ENCODE measurements around the gene RCVRN. TPM values are rescaled to one million over a fixed set of nuclear protein-coding genes. Genes with fewer than 3 reads are reported as not detected.

Gene RCVRN
- polyA plus RNA-seq, 1 of the 3 experiments (the other 2 are of a cell fraction) = not detected

DNA sequence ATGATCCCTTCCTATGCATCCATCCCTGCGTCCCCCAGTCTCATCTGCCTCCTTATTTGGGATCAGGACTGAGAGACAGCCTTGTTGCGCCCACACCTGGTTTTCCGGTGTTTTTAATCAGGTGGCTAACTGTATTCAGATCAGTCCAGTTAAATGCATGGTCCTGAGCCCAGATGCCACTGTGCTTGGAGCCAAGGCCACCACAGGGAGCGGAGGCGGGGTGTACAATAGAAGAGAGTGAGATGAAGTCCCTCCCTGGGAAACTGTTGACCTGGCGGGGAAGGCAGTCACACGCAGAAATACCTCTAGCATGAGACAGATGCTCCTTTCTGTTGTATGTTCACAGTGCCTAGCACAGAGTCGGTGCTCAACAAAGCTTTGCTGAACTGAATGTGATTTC, 6.3 kb downstream of the RCVRN start (continued):
- TF ChIP-seq POLR2AphosphoS5 (IDR thresholded peaks at IDR 0.05; ENCODE audit: low read depth, low read length) = no peak
- TF ChIP-seq GABPA (IDR thresholded peaks at IDR 0.05; ENCODE audit: low read depth) = no peak
- no peak for TF ChIP-seq IRF3 (IDR thresholded peaks at IDR 0.05; ENCODE audit: low read depth, low read length)
- no peak for TF ChIP-seq NFIC (IDR thresholded peaks at IDR 0.05; ENCODE audit: borderline replicate concordance)
- no peak for TF ChIP-seq JUND (IDR thresholded peaks at IDR 0.05)
- TF ChIP-seq TEAD4 (IDR thresholded peaks at IDR 0.05; ENCODE audit: borderline replicate concordance, insufficient read depth) = no peak

DNA sequence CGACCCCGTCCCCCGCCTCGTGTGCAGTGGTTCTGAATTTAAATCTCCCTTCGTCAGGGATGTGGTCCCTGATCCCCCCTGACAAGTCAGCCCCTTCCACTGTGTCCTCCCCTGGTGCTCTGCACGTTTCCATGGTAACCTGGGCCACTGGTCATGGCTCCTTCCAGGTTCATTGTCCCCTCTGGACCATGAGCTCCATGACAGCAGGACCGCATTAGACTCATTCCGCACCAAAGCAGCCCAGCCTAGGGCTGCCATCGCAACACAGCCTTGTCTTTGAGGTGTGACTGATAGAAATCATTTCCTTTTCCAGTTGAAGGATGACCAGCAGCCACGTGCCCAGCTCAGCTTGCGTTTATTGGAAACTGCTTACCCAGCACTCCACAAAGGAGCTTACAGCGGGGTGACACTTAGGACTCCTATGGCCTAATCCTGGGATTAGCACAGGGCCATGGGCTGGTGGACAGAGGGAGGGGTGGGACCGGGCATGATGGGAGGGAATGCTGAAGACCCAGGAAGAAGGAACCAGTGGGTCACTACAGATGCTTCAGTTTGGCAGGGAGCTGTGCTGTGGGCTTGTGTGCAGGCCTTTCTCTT, 7.6 kb downstream of the RCVRN start:
- no peaks in the 10 kb centered on the region for H3K9me3 ChIP-seq
- TF ChIP-seq GATA2 (CRISPR knock-in tag; IDR thresholded peaks at IDR 0.05) (no peak), CTCF (IDR thresholded peaks at IDR 0.05) (no peak), IRF3 (IDR thresholded peaks at IDR 0.05; ENCODE audit: low read depth, low read length) (no peak), FOSL2 (IDR thresholded peaks at IDR 0.05; ENCODE audit: borderline replicate concordance, low read depth) (no peak), TEAD4 (IDR thresholded peaks at IDR 0.05; ENCODE audit: borderline replicate concordance, insufficient read depth) (no peak), TAF1 (IDR thresholded peaks at IDR 0.05; ENCODE audit: borderline replicate concordance, low read depth, low read length) (no peak), RXRA (IDR thresholded peaks at IDR 0.05; ENCODE audit: borderline replicate concordance, low read depth) (no peak)
- TF ChIP-seq, protein P1, sequence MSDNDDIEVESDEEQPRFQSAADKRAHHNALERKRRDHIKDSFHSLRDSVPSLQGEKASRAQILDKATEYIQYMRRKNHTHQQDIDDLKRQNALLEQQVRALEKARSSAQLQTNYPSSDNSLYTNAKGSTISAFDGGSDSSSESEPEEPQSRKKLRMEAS (IDR thresholded peaks at IDR 0.05; ENCODE audit: low read depth) = no peak
- TF ChIP-seq, protein P2, sequence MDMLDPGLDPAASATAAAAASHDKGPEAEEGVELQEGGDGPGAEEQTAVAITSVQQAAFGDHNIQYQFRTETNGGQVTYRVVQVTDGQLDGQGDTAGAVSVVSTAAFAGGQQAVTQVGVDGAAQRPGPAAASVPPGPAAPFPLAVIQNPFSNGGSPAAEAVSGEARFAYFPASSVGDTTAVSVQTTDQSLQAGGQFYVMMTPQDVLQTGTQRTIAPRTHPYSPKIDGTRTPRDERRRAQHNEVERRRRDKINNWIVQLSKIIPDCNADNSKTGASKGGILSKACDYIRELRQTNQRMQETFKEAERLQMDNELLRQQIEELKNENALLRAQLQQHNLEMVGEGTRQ (IDR thresholded peaks at IDR 0.05; ENCODE audit: borderline replicate concordance, low read depth, low read length) = no peak
- WGBS (ENCODE audit: low lambda C conversion rate) = 21% methylated on average over 13 of the region's 13 CpGs

More for the DNA sequence above, 7.6 kb downstream of the RCVRN start:
- DNase-seq = no peak
- Histone ChIP-seq H2AFZ (ENCODE audit: low read depth) (no peak overlapping the region), H3K36me3 (replicated peaks in 1 of 2; ENCODE audit: control insufficient read depth in 1 of 2, insufficient read depth in 2 of 2, low read length in 1 of 2) (no peaks in the 10 kb centered on the region), H4K20me1 (ENCODE audit: insufficient read depth) (no peaks in the 10 kb centered on the region), H3K4me2 (no peak overlapping the region), H3K9ac (no peak overlapping the region), H3K9me2 (no peaks in the 10 kb centered on the region), H3K27me3 (ENCODE audit: insufficient read depth) (peaks cover 16% of the 10 kb centered on the region; the same call in 1 of the 2 replicates), H3F3A (replicated peaks; ENCODE audit: insufficient read depth) (no peaks in the 10 kb centered on the region), H3K4me3 (ENCODE audit: low read depth in 2 of 2, low read length in 1 of 2) (no peak overlapping the region), H3K27ac (ENCODE audit: low read depth in 2 of 2, low read length in 1 of 2) (no peak overlapping the region), H3K4me1 (ENCODE audit: control insufficient read depth in 1 of 2, insufficient read depth in 2 of 2, low read depth in 1 of 2, low read length in 1 of 2) (no peaks in the 10 kb centered on the region), H3K79me2 (ENCODE audit: insufficient read depth) (no peaks in the 10 kb centered on the region)
- ChIA-PET POLR2A (no interaction called here), CTCF (interaction anchor here (1.9 kb wide), 1 partner anchor 28 kb away, joined by 8 read pairs; no protein-coding TSS in a partner anchor)
